NCI-H2029 (cell line): ENCODE results near the gene GPR17.

Experiments used
- DNase-seq: peaks from one replicate; lab custom pipeline; 2025; lab: John Stamatoyannopoulos, UW

GPR17 gene, protein sequence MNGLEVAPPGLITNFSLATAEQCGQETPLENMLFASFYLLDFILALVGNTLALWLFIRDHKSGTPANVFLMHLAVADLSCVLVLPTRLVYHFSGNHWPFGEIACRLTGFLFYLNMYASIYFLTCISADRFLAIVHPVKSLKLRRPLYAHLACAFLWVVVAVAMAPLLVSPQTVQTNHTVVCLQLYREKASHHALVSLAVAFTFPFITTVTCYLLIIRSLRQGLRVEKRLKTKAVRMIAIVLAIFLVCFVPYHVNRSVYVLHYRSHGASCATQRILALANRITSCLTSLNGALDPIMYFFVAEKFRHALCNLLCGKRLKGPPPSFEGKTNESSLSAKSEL

DNA sequence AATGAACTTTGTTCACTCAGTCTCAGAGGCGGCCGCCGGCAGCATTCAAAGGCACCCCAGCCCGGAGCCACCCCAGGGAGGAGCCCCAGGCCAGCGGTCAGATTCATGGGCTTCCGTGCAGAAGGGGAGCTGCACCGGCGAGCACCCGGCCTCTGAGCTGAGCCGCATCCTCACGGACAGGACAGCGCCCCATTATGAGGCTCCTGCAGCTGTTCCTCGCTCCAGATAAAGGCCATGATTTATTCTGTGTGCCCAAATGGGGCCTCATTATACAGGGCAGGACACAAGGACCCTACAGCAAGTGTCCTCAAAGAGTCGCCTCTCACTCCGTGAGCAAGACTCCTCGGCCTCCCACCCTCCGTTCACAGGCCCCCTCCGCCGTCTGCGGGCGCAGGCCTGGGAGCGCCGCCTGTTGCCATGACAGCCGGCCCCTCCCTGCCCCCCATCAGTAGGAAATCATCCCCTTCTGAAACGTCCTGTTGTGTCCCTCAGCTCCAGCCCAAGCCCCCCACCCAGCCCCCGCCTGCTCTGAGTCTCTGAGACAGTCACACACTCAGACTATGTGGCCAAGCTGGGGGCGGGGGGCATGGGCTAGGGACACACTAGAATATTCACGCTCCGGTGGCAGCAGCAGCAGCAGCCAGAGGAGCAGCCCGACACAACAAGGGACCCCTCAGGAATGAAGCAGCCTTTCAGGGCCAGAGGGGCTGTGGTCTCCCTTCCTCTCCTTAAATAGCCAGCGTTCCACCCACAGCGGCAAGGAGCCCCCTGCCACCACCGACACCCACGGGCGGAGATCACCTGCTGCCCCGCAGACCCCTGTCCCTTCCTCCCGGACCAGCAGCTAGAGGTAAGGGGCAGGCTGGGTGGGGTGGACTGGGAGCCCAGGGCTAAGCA lies at the start of gene GPR17:
GPR17 (plus strand) TSS at position 759 of the 897 bp plus-strand sequence. CDS start 4,583 bp downstream, outside the sequence.
- DNase-seq: no peak

- no peak for DNase-seq
These were observed 49.5 kb upstream of the GPR17 start for GRCh38 chr2:127596311-127597045.

- DNase-seq: no peak
These were observed 48.6 kb upstream of the GPR17 start for GRCh38 chr2:127597046-127597983.

DNA sequence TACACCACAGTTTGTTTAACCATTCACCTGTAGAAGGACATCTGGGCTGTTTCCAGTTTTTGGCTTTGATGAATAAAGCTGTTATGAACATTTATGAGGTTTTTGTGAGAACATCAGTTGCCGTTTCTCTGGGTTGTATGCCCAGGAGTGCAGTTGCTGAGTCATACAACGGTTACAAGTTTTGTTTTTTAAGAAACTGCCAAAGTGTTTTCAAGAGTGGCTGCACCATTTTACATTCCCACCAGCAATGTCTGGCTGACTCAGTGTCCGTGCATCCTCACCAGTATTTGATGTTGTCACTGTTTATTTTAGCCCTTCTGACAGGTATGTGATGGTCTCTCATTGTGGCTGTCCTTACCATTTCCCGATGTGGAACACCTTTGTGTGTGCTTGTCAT lies 48.0 kb upstream of the GPR17 start:
- no peak for DNase-seq

GRCh38 chr2:127598711-127599110 lies 47.2 kb upstream of the GPR17 start:
- no peak for DNase-seq

DNA sequence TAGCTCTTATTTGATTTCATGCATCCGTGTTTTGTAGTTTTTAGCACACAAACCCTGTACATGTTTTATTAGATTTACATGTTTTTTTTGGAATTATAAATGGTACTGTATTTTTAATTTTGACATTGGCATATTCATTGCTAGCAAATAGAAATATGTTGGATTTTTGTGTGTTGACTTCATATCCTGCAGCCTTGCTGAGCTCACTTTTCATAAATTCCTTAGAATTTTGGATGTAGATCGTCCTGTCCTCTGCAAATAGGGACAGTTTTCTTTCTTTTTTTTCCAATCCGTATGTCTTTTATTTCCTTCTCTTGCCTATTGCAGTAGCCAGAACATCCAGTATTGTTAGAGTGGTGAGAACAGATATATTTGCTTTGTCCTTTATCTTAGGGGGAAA lies 46.7 kb upstream of the GPR17 start:
- DNase-seq: no peak

- DNase-seq: no peak
These were observed 41.0 kb upstream of the GPR17 start for GRCh38 chr2:127604986-127605385.

DNA sequence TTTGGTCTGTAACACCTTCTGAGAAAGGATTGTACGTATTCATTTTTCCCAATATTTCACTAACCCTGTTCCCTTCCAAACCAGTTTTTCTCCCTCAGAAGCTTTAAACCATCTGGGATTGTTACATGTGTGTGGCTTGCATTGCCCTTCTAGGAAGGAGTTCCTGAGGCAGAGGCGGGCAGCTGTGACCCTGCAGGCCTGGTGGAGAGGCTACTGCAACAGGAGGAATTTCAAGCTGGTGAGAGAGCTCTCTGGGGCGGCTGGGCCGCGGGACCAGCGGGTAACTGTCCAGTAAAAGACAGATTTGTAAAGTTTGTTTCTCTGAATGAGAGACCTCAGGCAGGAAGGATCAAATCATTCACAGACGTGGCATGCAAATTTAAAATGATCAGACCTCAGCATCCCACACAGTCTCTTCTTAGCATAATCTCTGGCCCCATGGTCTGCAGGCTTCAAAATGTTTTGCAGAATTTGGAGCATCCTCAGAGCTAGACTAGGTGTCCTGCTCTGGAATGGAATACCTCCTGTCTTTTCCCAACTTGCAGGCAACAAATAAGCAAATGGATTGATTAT lies 40.2 kb upstream of the GPR17 start:
- DNase-seq: no peak

- no peak for DNase-seq
These were observed 39.1 kb upstream of the GPR17 start for GRCh38 chr2:127606625-127607398.

DNA sequence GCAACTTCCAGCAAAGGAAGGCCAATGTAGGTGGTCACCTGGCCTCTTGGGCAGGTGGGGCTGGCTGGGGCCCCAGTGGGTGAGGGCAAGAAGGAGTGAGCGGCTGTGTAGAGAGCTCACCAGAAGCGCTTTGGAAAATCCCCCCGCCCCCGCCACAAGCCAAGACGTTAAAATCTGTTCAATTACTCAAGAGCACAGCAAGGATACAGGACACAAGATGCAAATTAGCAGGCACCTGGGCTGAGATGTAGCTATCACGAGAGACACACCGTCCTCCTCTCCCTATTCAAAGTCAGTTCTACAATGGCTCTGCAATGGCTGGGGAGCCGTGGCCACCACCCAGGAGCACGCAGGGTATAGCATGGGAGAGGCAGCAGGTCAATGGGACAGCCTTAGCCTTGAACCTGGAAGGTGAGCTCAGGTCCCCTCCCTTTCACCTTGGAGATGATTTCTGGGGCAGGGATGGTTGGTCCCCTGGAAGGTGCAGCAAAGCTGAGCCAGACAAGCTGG lies 38.5 kb upstream of the GPR17 start:
- no peak for DNase-seq

GRCh38 chr2:127608061-127609030 lies 37.6 kb upstream of the GPR17 start:
- no peak for DNase-seq

DNA sequence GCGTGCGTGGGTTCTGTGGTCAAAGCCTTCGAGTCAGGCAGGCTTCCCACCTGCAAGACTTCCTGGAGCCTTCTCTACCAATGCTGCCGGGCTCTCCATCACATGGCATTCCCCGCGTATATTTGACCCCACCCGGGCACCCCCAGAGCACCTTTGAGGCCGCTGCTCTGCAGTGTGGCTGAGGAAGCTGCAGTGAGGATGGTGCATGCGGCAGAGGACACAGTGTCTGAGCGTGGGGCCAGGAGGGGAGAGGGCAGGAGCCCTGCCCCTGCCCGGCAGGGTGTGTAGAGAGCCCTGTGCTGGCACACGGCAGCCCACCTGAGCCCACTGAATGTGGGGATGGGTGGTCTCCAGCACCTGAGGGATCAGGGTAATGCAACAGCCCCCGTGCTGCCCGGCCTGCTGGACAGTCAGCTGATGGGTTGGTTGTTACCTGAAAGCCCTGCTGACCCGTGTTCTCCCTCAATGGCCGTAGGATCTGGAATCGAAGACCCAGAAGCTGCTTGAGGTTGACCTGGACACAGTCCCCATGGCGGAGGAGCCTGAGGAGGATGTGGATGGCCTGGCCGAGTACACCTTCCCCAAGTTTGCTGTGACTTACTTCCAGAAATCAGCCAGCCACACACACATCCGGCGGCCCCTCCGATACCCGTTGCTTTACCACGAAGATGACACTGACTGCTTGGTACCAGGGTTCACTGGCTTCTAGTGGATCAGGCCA lies 36.8 kb upstream of the GPR17 start:
- DNase-seq: no peak

- DNase-seq: no peak
These were observed 36.1 kb upstream of the GPR17 start for GRCh38 chr2:127609818-127610217.

DNA sequence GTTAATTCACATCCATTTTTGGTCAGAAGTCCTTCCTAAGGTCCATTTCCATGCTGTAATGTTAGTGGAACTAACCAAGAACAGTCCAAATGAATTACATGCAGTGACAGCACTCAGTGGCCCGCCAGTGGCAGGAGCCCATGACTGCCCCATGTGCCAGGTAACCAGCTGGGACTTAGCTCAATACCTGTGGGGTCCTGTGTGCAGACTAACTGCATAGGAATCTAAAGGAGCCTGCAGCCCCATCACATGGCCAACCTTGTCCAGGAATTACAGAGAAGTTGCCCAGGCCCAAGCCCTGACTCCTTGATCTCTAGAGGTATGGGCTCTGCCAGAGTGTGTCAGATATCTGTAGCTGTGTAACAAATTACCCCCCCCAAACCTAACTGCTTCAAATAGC lies 35.4 kb upstream of the GPR17 start:
- DNase-seq: no peak

DNA sequence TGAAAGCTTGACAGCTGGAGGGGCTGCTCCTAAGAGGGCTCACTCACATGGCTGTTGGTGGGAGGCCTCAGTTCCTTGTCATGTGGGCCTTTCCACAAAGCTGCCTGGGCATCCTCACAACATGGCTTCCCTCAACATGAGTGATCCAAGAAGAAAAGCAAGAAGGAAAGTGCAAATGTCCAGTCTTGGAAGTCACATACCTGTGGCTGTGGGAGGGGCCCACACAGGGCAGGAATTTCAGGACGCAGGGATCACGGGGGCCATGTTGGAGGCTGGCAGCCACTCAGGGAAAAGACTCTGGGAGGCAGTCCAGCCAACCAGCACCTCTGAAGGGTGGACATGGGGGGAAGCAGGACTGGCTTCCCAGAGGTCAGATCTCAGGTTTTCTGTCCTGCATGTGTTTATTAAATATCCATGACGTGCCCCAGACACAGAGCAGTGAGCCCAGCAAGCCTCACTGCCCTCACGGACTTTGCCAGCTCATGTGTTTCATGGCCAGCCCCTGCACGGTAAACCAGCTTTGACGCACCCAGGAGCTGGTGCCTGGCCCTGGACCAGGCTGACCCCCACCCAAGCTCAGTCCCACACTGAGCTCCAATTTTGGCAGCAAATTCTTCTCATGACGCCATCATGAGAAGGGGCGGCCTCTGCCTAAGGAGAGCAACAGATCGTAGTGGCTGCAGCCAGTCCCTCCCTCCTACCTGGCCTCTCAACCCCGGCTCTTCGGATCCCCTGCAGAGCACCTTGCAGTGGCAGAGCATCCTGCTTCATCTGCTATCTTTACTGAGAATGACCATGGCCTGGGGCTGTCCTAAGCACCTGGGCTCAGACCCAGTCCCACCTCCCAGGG lies 34.7 kb upstream of the GPR17 start:
- no peak for DNase-seq

DNA sequence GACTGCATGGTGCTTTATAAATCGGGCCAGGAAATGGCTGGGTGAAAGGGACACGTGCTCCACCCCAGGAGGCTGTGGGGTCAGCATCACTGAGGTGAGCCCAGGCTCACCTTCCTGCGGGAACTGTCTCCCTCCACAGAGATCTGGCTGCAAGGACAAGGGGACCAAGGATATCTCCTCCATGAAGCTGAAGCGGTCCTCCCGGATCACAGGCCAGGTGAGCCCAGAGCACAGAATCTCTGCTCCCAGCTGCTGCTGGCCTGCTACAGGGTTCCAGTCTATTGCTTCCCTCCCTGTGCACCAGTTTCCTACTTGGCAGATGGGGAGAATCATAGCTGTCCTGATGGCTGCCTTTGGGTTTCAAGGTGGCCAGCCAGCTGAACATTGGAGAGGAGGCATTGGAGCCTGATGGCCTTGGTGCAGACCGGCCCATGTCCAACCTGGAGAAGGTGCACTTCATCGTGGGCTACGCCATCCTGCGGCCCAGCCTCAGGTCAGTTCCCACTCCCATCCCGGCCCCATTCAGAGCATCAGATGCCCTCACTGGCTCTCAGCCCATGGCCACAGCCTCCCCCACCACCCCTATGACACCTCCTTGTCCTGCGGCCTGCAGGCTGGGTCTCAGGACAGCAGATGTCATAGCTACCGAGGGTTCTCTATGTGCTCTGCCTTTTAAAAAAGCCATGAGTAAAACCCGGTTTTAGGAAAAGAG lies 33.7 kb upstream of the GPR17 start:
- DNase-seq: no peak

DNA sequence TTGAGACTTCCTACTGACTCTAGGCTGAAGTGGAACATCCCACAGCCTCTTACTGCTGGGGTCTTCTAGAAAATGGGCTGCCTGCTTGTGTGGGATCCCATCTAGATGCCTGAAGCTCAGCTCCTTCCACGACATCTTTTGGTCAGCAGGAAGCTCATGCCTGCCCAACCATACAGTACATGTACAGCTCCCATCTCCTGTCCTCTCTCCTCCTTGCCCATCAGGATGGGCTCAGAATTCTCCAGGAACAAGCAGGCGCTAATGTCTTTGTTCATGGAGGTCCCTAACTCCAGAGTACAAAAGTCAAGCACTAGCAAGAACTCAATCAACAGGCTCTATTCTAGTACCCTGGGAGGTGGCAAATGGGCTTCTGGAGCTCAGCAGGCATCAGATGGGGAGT lies 31.7 kb upstream of the GPR17 start:
- DNase-seq: no peak
